HG02840 (cell line): ENCODE measurements around the gene PLCL2.

Experiments used
- ATAC-seq: cut with Tn5 transposase; IDR thresholded peaks from one replicate; pipeline ENCODE4 v1.9.1; 2021; ENCODE audit warnings: mild to moderate bottlenecking, moderate library complexity, moderate number of reproducible peaks; ENCODE audit not compliant: unreplicated experiment, low FRiP score

PLCL2 gene

GRCh38 chr3:16911916-16912315, 27.2 kb downstream of the PLCL2 start:
- no peak for ATAC-seq

- peak; percentile 95 for ATAC-seq
These were observed 27.9 kb downstream of the PLCL2 start for GRCh38 chr3:16912400-16913263.

- ATAC-seq = no peak
These were observed 28.5 kb downstream of the PLCL2 start for GRCh38 chr3:16913264-16913580.

- no peak for ATAC-seq
These were observed 32.1 kb downstream of the PLCL2 start for GRCh38 chr3:16916840-16917239.

- no peak for ATAC-seq
These were observed 32.6 kb downstream of the PLCL2 start for GRCh38 chr3:16917256-16917935.

GRCh38 chr3:16917980-16918682, 33.4 kb downstream of the PLCL2 start:
- ATAC-seq = no peak

GRCh38 chr3:16918683-16919025, 33.9 kb downstream of the PLCL2 start:
- ATAC-seq = no peak

GRCh38 chr3:16923112-16923511, 38.4 kb downstream of the PLCL2 start:
- ATAC-seq = no peak

GRCh38 chr3:16927485-16927884, 42.7 kb downstream of the PLCL2 start:
- no peak for ATAC-seq

- no peak for ATAC-seq
These were observed 43.8 kb downstream of the PLCL2 start for GRCh38 chr3:16928386-16929132.

- ATAC-seq = no peak
These were observed 44.6 kb downstream of the PLCL2 start for GRCh38 chr3:16929311-16929710.

GRCh38 chr3:16932877-16933276, 48.1 kb downstream of the PLCL2 start:
- ATAC-seq = no peak

- no peak for ATAC-seq
These were observed 51.0 kb downstream of the PLCL2 start for GRCh38 chr3:16935781-16936180.

- no peak for ATAC-seq
These were observed 51.5 kb downstream of the PLCL2 start for GRCh38 chr3:16936233-16936632.

- no peak for ATAC-seq
These were observed 52.0 kb downstream of the PLCL2 start for GRCh38 chr3:16936676-16937230.

GRCh38 chr3:16937326-16937845, 52.6 kb downstream of the PLCL2 start:
- ATAC-seq = no peak

- no peak for ATAC-seq
These were observed 56.3 kb downstream of the PLCL2 start for GRCh38 chr3:16940769-16941700.

- no peak for ATAC-seq
These were observed 58.2 kb downstream of the PLCL2 start for GRCh38 chr3:16942955-16943354.

GRCh38 chr3:16943857-16944256, 59.1 kb downstream of the PLCL2 start:
- ATAC-seq = no peak
